Midbrain (tissue), 1 donor: ENCODE results near the gene FRAT1.
"Not testable (repeated sequence)": the region's sequence is repeated elsewhere in the genome, so short reads cannot be mapped to it uniquely, and the experiment has no call there.

Experiments
- DNase-seq: peaks from one replicate; lab custom pipeline; 2025; lab: John Stamatoyannopoulos, UW

FRAT1 gene

DNA sequence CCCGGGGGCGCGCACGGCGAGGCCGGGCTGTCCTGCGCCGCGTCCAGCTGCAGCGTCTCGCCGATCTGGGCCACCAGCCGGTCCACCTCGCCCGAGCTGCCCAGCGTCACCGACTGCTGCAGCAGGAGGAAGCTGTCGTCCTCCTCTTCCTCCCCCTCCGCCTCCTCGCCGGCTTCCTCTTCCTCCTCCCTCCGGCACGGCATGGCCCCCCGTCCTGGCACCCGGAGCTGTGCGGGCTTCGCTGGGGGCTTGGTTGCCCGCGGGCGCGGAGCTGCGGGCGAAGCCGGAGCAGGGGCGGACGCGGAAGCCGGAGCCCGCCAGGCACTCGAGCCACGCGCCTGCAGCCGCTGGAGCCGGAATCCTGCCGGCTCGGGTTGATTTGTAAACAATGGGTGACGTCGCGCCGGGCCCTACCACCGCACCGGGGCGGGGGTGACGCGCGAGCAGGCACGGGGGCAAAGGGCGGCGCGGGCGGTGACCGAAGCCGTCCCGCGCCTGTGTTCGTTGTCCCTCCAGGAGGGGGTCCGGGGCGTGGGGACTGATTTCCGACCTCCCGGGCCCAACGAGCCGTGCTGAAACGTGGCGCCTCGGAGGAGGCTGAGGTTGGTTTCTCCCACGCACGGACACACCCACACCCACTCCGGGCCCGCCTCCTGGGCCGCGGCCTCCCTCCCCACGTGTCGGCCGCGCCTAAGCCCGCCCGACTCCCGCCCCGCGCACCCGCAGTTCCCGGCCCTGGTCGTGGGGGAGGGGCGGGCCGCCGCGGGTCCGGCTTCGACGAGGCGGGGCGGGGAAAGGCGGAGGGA, 15.5 kb downstream of the FRAT1 start, which contains the start of gene FRAT2:
Gene FRAT2 (minus strand): TSS at position 360 of the 806 bp plus-strand sequence. CDS start 157 bp downstream, at position 203.
- peak; percentile 94 for DNase-seq

GRCh38 chr10:97335188-97335619, 16.1 kb downstream of the FRAT1 start:
- DNase-seq = no peak

DNA sequence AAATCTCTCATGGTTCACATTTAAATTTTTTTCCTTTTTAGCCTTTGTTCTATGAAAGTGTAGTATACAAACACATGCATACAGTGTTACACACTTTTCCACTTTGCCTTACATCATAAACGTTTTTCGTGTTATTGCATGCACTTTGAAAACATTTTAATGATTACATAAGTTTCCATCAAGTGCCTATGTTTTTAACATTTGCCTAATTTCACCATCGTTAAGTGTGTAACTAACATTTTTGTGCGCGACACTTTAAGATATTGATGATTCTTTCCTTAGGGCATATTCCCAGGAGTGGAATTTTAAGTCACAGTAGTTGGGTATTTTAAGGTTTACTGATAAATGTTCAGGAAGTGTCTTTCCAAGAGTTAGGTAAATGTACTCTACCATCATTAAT, 16.9 kb downstream of the FRAT1 start:
- no peak for DNase-seq

- no peak for DNase-seq
Observed at GRCh38 chr10:97336446-97336845, 17.4 kb downstream of the FRAT1 start.

GRCh38 chr10:97336942-97337831, 18.1 kb downstream of the FRAT1 start:
- DNase-seq = no peak

DNA sequence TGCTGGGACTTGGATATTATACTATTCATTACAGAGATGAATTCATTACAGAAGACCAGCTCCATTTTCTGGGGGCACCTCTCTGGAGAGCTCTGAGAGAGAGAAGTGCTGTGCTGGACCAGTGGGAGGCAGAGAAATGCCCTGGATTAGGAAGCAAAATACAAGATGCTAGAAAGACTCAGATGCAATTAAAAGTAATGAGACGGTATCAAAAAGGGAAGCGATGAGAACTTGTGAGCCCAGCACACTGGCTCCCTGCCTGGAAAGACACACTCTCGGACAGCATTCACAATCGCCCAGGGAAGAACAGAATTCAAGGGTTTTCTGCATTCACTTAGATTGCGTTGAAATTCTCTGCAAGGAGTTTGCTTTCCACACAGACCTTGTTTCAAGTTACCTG, 19.0 kb downstream of the FRAT1 start:
- no peak for DNase-seq

- no peak for DNase-seq
Observed at GRCh38 chr10:97341416-97341815, 22.3 kb downstream of the FRAT1 start.

- not testable (repeated sequence) for DNase-seq
Observed at GRCh38 chr10:97343664-97344063, 24.6 kb downstream of the FRAT1 start.

DNA sequence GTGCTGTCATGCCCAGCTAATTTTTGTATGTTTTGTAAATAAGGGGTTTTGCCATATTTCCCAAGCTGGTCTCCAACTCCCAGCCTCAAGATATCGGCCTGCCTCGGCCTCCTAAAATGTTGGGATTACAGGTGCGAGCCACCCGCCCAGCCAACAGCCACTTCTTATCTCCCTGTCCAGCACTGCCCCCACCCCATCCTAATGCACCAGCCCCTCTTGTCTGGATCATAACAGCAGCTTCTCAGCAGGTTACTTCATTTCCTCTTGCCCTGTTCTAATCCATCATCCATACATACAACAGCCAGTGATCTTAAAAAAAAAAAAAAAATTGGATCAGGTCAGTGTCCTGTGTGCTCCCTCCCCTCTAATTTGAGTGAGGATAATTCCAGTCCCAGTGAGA, 28.2 kb downstream of the FRAT1 start:
- DNase-seq = no peak

DNA sequence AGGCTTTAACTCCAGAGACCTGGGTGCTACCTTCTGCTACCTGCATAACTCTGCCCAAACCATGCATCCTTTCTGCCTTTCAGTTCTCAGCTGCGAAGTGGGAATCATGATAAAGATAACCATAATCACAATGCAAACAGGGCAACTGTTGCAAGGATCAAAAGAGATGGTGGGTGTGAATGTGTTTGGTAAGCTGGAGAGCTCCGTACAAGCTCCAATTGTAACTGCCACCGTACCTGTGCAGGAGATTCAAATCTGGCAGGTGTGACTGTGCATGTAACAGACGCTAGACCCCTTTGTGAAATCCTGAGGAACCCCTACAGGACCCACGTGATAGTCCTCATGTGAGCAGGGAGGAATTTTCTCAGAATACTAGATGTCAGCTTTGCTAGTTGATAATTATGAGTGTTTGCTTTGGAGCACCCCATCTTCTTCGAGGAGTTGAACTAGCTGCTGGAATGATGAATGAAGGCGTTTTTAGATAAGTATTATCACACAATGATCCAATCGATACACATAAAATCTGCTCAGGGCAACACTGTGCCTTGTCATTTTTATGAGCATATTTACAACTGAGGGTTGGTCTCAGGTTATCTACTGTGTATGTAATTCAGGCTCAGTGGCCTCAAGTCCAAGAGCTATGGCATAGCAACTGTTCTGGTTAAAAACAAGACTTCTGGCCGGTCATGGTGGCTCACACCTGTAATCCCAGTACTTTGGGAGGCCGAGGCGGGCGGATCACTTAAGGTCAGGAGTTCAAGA, 30.9 kb downstream of the FRAT1 start:
- DNase-seq = no peak

DNA sequence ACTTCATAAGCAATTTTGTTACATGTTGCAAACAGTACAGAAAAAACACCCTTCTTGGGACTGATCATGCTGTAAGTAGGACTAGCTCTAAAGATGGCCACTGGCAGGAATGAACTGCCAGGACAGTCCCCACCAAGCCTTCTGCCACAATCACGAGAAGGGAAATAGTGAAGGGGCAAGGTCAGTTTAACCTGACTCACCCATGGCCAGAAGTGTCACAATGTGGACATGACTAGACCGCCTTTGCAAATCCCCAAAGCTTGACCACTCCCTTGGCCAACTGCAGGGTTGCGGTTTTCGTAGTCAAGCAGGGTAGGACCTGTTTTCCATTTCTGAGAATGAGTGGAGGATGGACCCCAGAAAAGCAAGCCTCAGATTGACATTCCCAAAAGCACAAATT, 34.9 kb downstream of the FRAT1 start:
- no peak for DNase-seq

GRCh38 chr10:97355571-97355975, 36.5 kb downstream of the FRAT1 start:
- peak; percentile 29 for DNase-seq

- no peak for DNase-seq
Observed at GRCh38 chr10:97356318-97356914, 37.3 kb downstream of the FRAT1 start.

DNA sequence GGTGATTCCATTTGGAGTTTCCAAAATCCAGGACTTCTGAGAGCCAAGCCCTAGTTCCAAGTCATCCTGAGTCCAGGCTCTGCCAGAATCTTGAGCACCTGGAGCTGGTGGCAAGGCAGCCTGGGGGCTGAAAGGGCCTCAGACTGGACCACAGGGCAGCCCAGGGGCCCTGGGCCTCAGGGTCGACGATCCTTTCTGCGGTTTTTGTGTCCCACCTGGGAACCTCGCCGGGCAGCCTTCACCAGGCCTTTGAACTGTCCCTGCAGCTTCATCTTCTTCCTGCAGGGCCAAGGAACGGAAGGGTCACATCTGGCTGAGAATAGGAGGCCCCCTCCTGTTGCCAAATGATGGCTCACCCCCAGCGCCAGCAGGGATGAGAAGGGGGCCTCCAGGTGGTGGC, 37.8 kb downstream of the FRAT1 start:
- DNase-seq = no peak

GRCh38 chr10:97358349-97358748, 39.3 kb downstream of the FRAT1 start:
- no peak for DNase-seq

DNA sequence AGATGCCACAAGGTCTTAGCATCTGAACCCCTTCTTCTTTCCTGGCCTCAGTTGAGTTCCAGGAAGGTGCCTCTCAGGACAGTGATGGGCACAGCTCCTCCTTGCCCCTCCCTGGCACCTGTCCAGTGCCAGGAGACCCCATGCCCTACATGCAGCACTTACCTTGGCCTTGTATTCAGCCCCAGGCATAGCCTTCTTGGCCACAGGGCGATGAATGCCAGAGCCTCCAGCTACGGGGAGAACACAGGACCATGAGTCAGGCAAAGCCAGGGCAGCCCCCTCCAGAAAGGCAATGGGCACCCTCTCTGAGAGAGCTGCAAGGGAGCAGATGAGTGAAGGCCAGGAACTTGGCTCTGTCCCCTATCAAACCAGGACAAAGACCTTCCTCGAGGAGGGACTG, 39.7 kb downstream of the FRAT1 start:
- DNase-seq = no peak

- DNase-seq = no peak
Observed at GRCh38 chr10:97360705-97361536, 41.9 kb downstream of the FRAT1 start.

DNA sequence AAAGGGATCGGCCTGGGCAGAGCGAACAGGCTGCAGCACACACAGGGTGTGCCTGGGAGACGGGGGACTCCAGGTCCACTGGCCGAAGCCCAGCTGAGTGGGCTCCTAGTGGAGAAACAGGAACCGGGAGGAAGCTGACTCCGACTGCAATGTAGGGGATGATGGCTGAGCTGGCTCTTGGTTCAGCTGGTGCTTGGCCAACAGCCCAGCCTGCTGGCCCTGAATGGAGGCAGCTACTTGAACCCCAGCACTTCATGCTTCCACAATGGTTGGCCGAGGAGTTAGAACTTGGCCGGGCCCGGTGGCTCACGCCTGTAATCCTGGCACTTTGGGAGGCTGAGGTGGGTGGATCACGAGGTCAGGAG, 42.4 kb downstream of the FRAT1 start:
- no peak for DNase-seq

DNA sequence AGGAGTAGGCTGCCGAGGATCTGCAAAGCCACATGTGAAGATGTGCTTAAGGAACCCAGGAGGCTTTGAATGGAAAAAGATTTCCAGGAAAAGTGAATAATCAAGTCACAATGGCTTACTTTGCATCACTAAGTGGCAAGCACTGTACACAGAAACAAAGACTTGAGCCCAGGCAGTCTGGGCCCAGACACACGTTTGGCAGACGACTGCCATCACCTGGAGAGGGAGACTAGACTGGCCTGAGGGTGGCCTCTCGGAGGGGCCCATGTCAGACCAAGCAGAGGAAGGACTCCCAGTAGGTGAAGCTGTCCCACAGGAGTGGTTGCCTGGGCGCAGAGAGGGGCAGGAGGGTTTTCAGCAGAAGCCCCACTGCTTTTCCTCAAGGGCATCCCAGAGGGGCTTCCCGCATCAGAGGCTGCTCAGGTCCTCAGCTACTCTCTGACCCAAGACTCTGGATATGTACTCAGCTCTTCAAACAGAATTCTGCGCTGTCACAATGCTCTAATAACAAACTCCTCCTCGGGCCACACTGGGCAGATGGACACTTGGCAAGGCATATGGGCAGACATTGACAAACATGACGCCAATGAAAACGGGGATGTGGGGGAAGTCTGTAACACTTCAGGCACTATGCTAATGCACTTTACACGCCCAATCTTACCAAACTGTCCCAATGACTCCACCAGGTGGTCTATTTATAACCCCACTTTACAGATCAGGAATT, 43.4 kb downstream of the FRAT1 start:
- no peak for DNase-seq

- no peak for DNase-seq
Observed at GRCh38 chr10:97363071-97363470, 44.0 kb downstream of the FRAT1 start.
